CD14-positive monocyte (primary cell): Measurements from ENCODE around the gene CNRIP1. TPM values are rescaled to one million over a fixed set of nuclear protein-coding genes. Genes with fewer than 3 reads are reported as not detected.

Source experiments
- DNase-seq, 3 donors: peaks; one replicate each; pipeline ENCODE4 v3.0.0-alpha.2; 2011 to 2022
- H2AFZ ChIP-seq: 2 replicates; pipeline ENCODE4 v1.6.0; 2012; ENCODE audit warnings: mild to moderate bottlenecking, low read depth, low read length, inconsistent platforms; ENCODE audit not compliant: insufficient read depth, poor library complexity, severe bottlenecking
- H3K27ac ChIP-seq, 2 donors: 1 replicate in 1 of 2; 2 replicates in 1 of 2; pipeline ENCODE4 v1.5.1; 2012 to 2013; ENCODE audit warnings: low read length in 2 of 2, control low read depth in 1 of 2, inconsistent platforms in 1 of 2, low read depth in 1 of 2, mild to moderate bottlenecking in 1 of 2
- H3K27me3 ChIP-seq, 2 donors: one replicate each; pipeline versions ENCODE4 v1.6.0 to v1.6.1; 2011 to 2013; ENCODE audit warnings: low read length in 2 of 2; ENCODE audit not compliant: control insufficient read depth in 2 of 2, insufficient read depth in 2 of 2
- H3K36me3 ChIP-seq, 2 donors: replicated peaks in 1 of 2; 1 replicate in 1 of 2; 2 replicates in 1 of 2; pipeline versions ENCODE4 v1.5.1 to v1.6.1; 2012 to 2013; ENCODE audit warnings: low read length in 2 of 2, control low read depth in 1 of 2, inconsistent platforms in 1 of 2, mild to moderate bottlenecking in 1 of 2; ENCODE audit not compliant: insufficient read depth in 2 of 2, control insufficient read depth in 1 of 2
- H3K4me1 ChIP-seq, 2 donors: 1 replicate in 1 of 2; 2 replicates in 1 of 2; pipeline versions ENCODE4 v1.5.1 to v1.6.1; 2012 to 2013; ENCODE audit warnings: low read length in 2 of 2, control low read depth in 1 of 2, inconsistent platforms in 1 of 2, mild to moderate bottlenecking in 1 of 2, moderate library complexity in 1 of 2; ENCODE audit not compliant: insufficient read depth in 2 of 2, control insufficient read depth in 1 of 2
- H3K4me2 ChIP-seq: replicated peaks from 2 replicates; pipeline ENCODE3; 2012; ENCODE audit warnings: low read length, moderate library complexity, mild to moderate bottlenecking; ENCODE audit not compliant: poor library complexity, severe bottlenecking; ENCODE audit errors: extremely low read depth
- H3K4me3 ChIP-seq, 3 experiments: fragments of 200-600 bp in 1 of 3; sonication (generic) in 1 of 3; replicated peaks in 1 of 3; 1 replicate in 2 of 3; 2 replicates in 1 of 3; pipeline ENCODE4 v1.5.1; 2011 to 2013; ENCODE audit warnings: low read length in 3 of 3, mild to moderate bottlenecking in 3 of 3, control low read depth in 2 of 3, low read depth in 2 of 3, inconsistent platforms in 1 of 3, moderate library complexity in 1 of 3
- H3K79me2 ChIP-seq: 2 replicates; pipeline ENCODE4 v1.6.0; 2012; ENCODE audit warnings: mild to moderate bottlenecking, control low read depth, inconsistent platforms, low read length, moderate library complexity; ENCODE audit not compliant: insufficient read depth
- H3K9ac ChIP-seq: 2 replicates; pipeline ENCODE4 v1.6.0; 2017; ENCODE audit warnings: low read length, mild to moderate bottlenecking; ENCODE audit not compliant: insufficient read depth, poor library complexity, severe bottlenecking
- H3K9me3 ChIP-seq, 2 donors: replicated peaks in 1 of 2; 1 replicate in 1 of 2; 2 replicates in 1 of 2; pipeline versions ENCODE4 v1.5.1 to v1.6.1; 2012 to 2013; ENCODE audit warnings: low read length in 2 of 2, control low read depth in 1 of 2; ENCODE audit not compliant: control insufficient read depth in 1 of 2, insufficient read depth in 1 of 2
- H4K20me1 ChIP-seq: 2 replicates; pipeline ENCODE4 v1.6.0; 2012; ENCODE audit warnings: mild to moderate bottlenecking, low read length, control low read depth, moderate library complexity; ENCODE audit not compliant: insufficient read depth
- H3K27ac Mint-ChIP-seq, 7 donors: one replicate each; pipeline ENCODE4 v1.8.0; 2020; ENCODE audit warnings: mild to moderate bottlenecking in 7 of 7, mixed read lengths in 7 of 7, moderate library complexity in 6 of 7, inconsistent platforms in 2 of 7
- H3K27me3 Mint-ChIP-seq, 3 donors: one replicate each; pipeline ENCODE4 v1.8.0; 2021 to 2022; ENCODE audit warnings: low read depth in 3 of 3, mild to moderate bottlenecking in 3 of 3, mixed read lengths in 3 of 3, moderate library complexity in 3 of 3, inconsistent platforms in 1 of 3
- H3K36me3 Mint-ChIP-seq, 2 donors: one replicate each; pipeline ENCODE4 v1.8.0; 2020; ENCODE audit warnings: mixed read lengths in 2 of 2, inconsistent platforms in 1 of 2, mild to moderate bottlenecking in 1 of 2
- H3K4me1 Mint-ChIP-seq: one replicate; pipeline ENCODE4 v1.8.0; 2020; ENCODE audit warnings: mild to moderate bottlenecking, mixed read lengths
- H3K4me3 Mint-ChIP-seq, 2 donors: one replicate each; pipeline ENCODE4 v1.8.0; 2020; ENCODE audit warnings: mild to moderate bottlenecking in 2 of 2, mixed read lengths in 2 of 2, moderate library complexity in 1 of 2
- H3K9me3 Mint-ChIP-seq, 7 donors: one replicate each; pipeline ENCODE4 v1.8.0; 2020 to 2022; ENCODE audit warnings: mixed read lengths in 7 of 7, mild to moderate bottlenecking in 6 of 7, moderate library complexity in 6 of 7, inconsistent platforms in 2 of 7
- CTCF ChIP-seq: fragments of 200-600 bp; IDR thresholded peaks from one replicate; pipeline ENCODE4 v1.8.0; 2022; ENCODE audit warnings: antibody characterized with exemption, mild to moderate bottlenecking
- WGBS: methylation state at CpG from one replicate; pipeline ENCODE4 v1.1.5; 2013; ENCODE audit warnings: missing lambda C conversion rate; ENCODE audit not compliant: insufficient coverage; 5-methylcytosine and 5-hydroxymethylcytosine counted together
- intact Hi-C, 2 donors: fragments of 100-400 bp; cut with micrococcal nuclease; formaldehyde crosslinking; loops; one replicate each; pipeline versions ENCODE4 v1.15.0 to v1.15.1; 2023
- polyA plus RNA-seq, 3 donors: library from polyadenylated mRNA; depleted of rRNA in 1 of 3; unstranded in 2 of 3; stranded (reverse) in 1 of 3; fragments of 300-500 nt in 2 of 3; fragments of >200 nt in 1 of 3; fragmentation: Illumina TruSeq in 2 of 3; gene quantifications; 1 replicate in 2 of 3; 2 replicates in 1 of 3; pipeline ENCODE4 v1.2.3, GENCODE V29; 2012 to 2021

Gene CNRIP1
- polyA plus RNA-seq, 3 donors: 0.09 to 0.53 (median 0.17) TPM

- H3K4me2 ChIP-seq: no peak overlapping the region
- H3K36me3 ChIP-seq: peaks cover 0 to 6% of the 10 kb centered on the region in 2 donors
- H3K9me3 ChIP-seq: no peaks in the 10 kb centered on the region
- TF ChIP-seq CTCF: no peak
- peaks cover 97% of the 10 kb centered on the region for H4K20me1 ChIP-seq
- intact Hi-C loops: no loop called here
- Mint-ChIP-seq H3K27ac (no peak overlapping the region), H3K4me3 (no peak overlapping the region), H3K9me3 (peaks cover 0 to under 1% (median 0%) of the 10 kb centered on the region in 7 donors), H3K27me3 (no peaks in the 10 kb centered on the region), H3K4me1 (peaks cover 14% of the 10 kb centered on the region), H3K36me3 (peaks cover 0 to 8% of the 10 kb centered on the region in 2 donors)
- peaks cover 100% of the 10 kb centered on the region for H3K79me2 ChIP-seq
- no peaks in the 10 kb centered on the region for H3K27me3 ChIP-seq
- H3K9ac ChIP-seq: no peak overlapping the region
- H3K4me1 ChIP-seq: peaks cover 49 to 58% of the 10 kb centered on the region in 2 donors
- H2AFZ ChIP-seq: no peak overlapping the region
- peak overlapping the region in 1 of 2 donors; percentile 98 for H3K27ac ChIP-seq
- peak in 1 of 3 donors; percentile 17 for DNase-seq
- WGBS: 70% methylated on average over 1 of the region's 1 CpG
- no peak overlapping the region for H3K4me3 ChIP-seq
Measured at GRCh38 chr2:68246396-68246795, 73.4 kb downstream of the CNRIP1 start.

- Mint-ChIP-seq H3K4me3 (no peak overlapping the region), H3K27me3 (no peaks in the 10 kb centered on the region), H3K27ac (no peak overlapping the region), H3K4me1 (peaks cover 20% of the 10 kb centered on the region), H3K36me3 (peaks cover 0 to 10% of the 10 kb centered on the region in 2 donors), H3K9me3 (no peaks in the 10 kb centered on the region)
- Histone ChIP-seq H3K36me3 (peaks cover 0 to 6% of the 10 kb centered on the region in 2 donors), H3K4me3 (no peak overlapping the region), H2AFZ (no peak overlapping the region), H3K27ac (peak overlapping the region in 1 of 2 donors; percentile 98), H3K9me3 (no peaks in the 10 kb centered on the region), H4K20me1 (peaks cover 100% of the 10 kb centered on the region), H3K9ac (no peak overlapping the region), H3K4me1 (peaks cover 51 to 58% of the 10 kb centered on the region in 2 donors), H3K79me2 (peaks cover 100% of the 10 kb centered on the region), H3K27me3 (no peaks in the 10 kb centered on the region), H3K4me2 (no peak overlapping the region)
- intact Hi-C loops: no loop called here
- DNase-seq: no peak
- TF ChIP-seq CTCF: no peak
Measured at GRCh38 chr2:68245672-68246071, 74.1 kb downstream of the CNRIP1 start.
